IMR-90 (cell line): Measurements from ENCODE around the gene OSBP.

Source experiments
- CEBPB ChIP-seq: IDR thresholded peaks from 2 replicates; pipeline ENCODE4 v1.6.1; 2012; ENCODE audit warnings: low read depth, low read length, improper control_type of control experiment
- RAD21 ChIP-seq: IDR thresholded peaks from 2 replicates; pipeline ENCODE4 v1.6.1; 2012; ENCODE audit warnings: low read length, improper control_type of control experiment
- TF ChIP-seq, protein P1 (sequence below): conservative IDR thresholded peaks from 2 replicates; pipeline ENCODE4 v1.5.1; 2012; ENCODE audit warnings: mild to moderate bottlenecking, low read depth, low read length, improper control_type of control experiment
- TF ChIP-seq, protein P2 (sequence below): fragments of 150-350 bp; IDR thresholded peaks from 2 replicates; pipeline ENCODE4 v1.6.1; 2016; ENCODE audit warnings: low read depth, mild to moderate bottlenecking, low read length, moderate library complexity, borderline replicate concordance

DNA sequence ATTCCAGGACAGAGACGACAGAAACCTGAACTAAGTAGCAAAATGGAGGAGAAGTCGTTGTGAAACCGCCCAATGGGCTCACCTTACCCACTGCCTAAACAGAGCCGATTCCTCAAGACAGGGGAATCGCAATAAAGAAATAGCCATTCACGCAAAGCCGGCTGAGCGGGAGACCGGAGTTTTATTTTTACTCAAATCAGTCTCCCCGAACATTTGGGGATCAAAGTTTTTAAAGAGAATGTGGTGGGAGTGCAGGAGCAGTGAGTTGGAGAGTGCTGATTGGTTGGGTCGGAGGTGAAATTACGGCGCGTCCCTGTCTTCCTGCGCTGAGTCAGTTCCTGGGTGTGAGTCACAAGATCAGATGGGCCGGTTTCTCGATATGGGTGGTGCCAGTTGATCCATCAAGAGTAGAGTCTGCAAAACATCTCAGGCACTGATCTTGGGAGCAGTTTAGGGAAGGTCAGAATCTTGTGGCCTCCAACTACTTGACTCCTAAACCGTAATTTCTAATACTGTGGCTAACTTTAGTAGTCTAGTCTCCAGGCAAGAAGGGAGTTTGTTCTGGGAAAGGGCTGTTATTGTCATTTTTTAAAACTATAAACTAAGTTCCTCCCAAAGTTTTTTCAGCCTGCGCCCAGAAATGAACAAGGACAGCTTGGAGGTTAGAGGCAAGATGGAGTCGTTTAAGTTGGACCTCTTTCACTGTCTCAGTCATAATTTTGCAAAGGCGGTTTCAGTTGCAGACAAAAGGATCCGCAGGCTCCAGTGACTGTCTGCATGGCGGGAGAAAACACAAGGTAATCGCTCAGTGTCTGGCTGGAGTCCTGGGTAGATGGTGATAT, 70.2 kb downstream of the OSBP start:
- TF ChIP-seq CEBPB: no peak
- TF ChIP-seq, protein P1, sequence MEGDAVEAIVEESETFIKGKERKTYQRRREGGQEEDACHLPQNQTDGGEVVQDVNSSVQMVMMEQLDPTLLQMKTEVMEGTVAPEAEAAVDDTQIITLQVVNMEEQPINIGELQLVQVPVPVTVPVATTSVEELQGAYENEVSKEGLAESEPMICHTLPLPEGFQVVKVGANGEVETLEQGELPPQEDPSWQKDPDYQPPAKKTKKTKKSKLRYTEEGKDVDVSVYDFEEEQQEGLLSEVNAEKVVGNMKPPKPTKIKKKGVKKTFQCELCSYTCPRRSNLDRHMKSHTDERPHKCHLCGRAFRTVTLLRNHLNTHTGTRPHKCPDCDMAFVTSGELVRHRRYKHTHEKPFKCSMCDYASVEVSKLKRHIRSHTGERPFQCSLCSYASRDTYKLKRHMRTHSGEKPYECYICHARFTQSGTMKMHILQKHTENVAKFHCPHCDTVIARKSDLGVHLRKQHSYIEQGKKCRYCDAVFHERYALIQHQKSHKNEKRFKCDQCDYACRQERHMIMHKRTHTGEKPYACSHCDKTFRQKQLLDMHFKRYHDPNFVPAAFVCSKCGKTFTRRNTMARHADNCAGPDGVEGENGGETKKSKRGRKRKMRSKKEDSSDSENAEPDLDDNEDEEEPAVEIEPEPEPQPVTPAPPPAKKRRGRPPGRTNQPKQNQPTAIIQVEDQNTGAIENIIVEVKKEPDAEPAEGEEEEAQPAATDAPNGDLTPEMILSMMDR: no peak
- no peak for TF ChIP-seq RAD21
- TF ChIP-seq, protein P2, sequence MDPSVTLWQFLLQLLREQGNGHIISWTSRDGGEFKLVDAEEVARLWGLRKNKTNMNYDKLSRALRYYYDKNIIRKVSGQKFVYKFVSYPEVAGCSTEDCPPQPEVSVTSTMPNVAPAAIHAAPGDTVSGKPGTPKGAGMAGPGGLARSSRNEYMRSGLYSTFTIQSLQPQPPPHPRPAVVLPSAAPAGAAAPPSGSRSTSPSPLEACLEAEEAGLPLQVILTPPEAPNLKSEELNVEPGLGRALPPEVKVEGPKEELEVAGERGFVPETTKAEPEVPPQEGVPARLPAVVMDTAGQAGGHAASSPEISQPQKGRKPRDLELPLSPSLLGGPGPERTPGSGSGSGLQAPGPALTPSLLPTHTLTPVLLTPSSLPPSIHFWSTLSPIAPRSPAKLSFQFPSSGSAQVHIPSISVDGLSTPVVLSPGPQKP: no peak
